GM21526 (cell line): ENCODE results near the gene ITGA2B.
"Not testable (repeated sequence)": the region's sequence is repeated elsewhere in the genome, so short reads cannot be mapped to it uniquely, and the experiment has no call there.

Source experiments
- ATAC-seq: cut with Tn5 transposase; IDR thresholded peaks from one replicate; pipeline ENCODE4 v1.9.1; 2021; ENCODE audit warnings: moderate library complexity; ENCODE audit not compliant: unreplicated experiment, low FRiP score

Gene ITGA2B

GRCh38 chr17:44353672-44354331 lies 35.6 kb downstream of the ITGA2B start:
- no peak for ATAC-seq

- no peak for ATAC-seq
Measured at GRCh38 chr17:44352828-44353671, 36.4 kb downstream of the ITGA2B start.

GRCh38 chr17:44351961-44352827 lies 37.3 kb downstream of the ITGA2B start:
- ATAC-seq = no peak

GRCh38 chr17:44351464-44351863 lies 38.0 kb downstream of the ITGA2B start:
- ATAC-seq = no peak

GRCh38 chr17:44350733-44351226 lies 38.7 kb downstream of the ITGA2B start:
- no peak for ATAC-seq

GRCh38 chr17:44349553-44350070 lies 39.8 kb downstream of the ITGA2B start:
- ATAC-seq = no peak

- no peak for ATAC-seq
Measured at GRCh38 chr17:44348988-44349364, 40.5 kb downstream of the ITGA2B start.

GRCh38 chr17:44348234-44348987 lies 41.0 kb downstream of the ITGA2B start:
- ATAC-seq = no peak

GRCh38 chr17:44347206-44348055 lies 42.0 kb downstream of the ITGA2B start:
- not testable (repeated sequence) for ATAC-seq

GRCh38 chr17:44346064-44346844 lies 43.2 kb downstream of the ITGA2B start:
- no peak for ATAC-seq

GRCh38 chr17:44345454-44346026 lies 43.9 kb downstream of the ITGA2B start:
- peak; percentile 12 for ATAC-seq

- peak; percentile 46 for ATAC-seq
Measured at GRCh38 chr17:44344939-44345453, 44.5 kb downstream of the ITGA2B start, which contains the start of gene GRN. GRN (plus strand) TSS chr17:44345302; CDS start chr17:44349165, 3,863 bp downstream.

- no peak for ATAC-seq
Measured at GRCh38 chr17:44343510-44344209, 45.8 kb downstream of the ITGA2B start.

- not testable (repeated sequence) for ATAC-seq
Measured at GRCh38 chr17:44340553-44340952, 48.9 kb downstream of the ITGA2B start.

- no peak for ATAC-seq
Measured at GRCh38 chr17:44338702-44339101, 50.7 kb downstream of the ITGA2B start.

GRCh38 chr17:44335968-44336367 lies 53.5 kb downstream of the ITGA2B start:
- ATAC-seq = no peak

GRCh38 chr17:44335564-44335963 lies 53.9 kb downstream of the ITGA2B start:
- no peak for ATAC-seq
